ENCODE results near the gene MARCHF2.

- TF ChIP-seq CTCF (IDR thresholded peaks at IDR 0.05) (no peak), POLR2A (IDR thresholded peaks at IDR 0.05) (no peak), POLR2AphosphoS5 (IDR thresholded peaks at IDR 0.05; ENCODE audit: insufficient read depth in 1 of 2, low read depth in 1 of 2) (no peak)
Measured at GRCh38 chr19:8466018-8466417, 52.9 kb downstream of the MARCHF2 start.

Data from vagina (tissue), 2 donors.